ENCODE results near the gene FBLN2.

- TF ChIP-seq PBX3 (IDR thresholded peaks at IDR 0.05; ENCODE audit: insufficient replicate concordance, low read depth, low read length) (no peak), POLR2AphosphoS2 (IDR thresholded peaks at IDR 0.05; ENCODE audit: low read depth, low read length) (no peak), BCLAF1 (IDR thresholded peaks at IDR 0.05) (no peak), CTCF (IDR thresholded peaks at IDR 0.05 in 2 of 3, conservative IDR thresholded peaks at IDR 0.05 in 1 of 3; ENCODE audit: control insufficient read depth in 2 of 3, extremely low read depth in 1 of 3, insufficient read depth in 1 of 3, low read depth in 3 of 3, low read length in 3 of 3) (no peak), NFIC (IDR thresholded peaks at IDR 0.05; ENCODE audit: low read depth, low read length) (no peak), NR2C1 (IDR thresholded peaks at IDR 0.05) (no peak)
Measured at GRCh38 chr3:13612829-13613228, 63.9 kb downstream of the FBLN2 start.

Data from GM12878 (cell line).